ENCODE results near the gene SUPT3H. TPM values are rescaled to one million over a fixed set of nuclear protein-coding genes. Genes with fewer than 3 reads are reported as not detected.
"Not testable (repeated sequence)": the region's sequence is repeated elsewhere in the genome, so short reads cannot be mapped to it uniquely, and the experiment has no call there.

SUPT3H gene
- total RNA-seq, 8 experiments from 2014 or later, result 8.7 to 43.2 (median 20.5) TPM

DNA sequence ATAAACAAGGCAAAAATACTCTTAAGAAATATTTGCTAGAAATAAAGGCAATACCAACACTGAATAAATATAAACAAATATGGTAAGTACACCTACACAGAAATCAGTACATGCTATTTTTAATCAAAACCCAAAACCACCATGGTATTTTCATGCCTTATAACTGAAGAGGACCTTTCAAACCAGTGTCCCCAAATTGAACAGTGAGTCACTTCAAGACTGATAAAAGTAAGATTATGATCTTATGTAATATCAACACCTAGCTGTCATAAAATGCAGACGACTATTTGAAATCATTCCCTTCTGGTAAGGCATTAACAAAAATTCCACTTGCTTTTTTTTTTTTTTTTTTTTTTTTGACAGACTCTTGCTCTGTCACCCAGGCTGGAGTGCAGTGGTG lies 206.4 kb downstream of the SUPT3H start:
- Histone ChIP-seq H3K4me1 (replicated peaks in 1 of 2) (no peaks in the 10 kb centered on the region), H3K4me3 (no peak overlapping the region), H3K27ac (no peak overlapping the region)
- ATAC-seq (replicated peaks in 6 of 8), result no peak
- WGBS, 10 experiments, result 0 to 100% (median 100%) methylated on average over 1 of the region's 1 CpG; no CpG with 5 or more reads in 2 of the 10 experiments
- in situ Hi-C loops (cut with MboI; ENCODE audit: low pct_unique_long_range_greater_than_20kb in 2 of 9, low sequenced_read_pairs in 9 of 9, unreplicated experiment in 9 of 9), result no loop called here

DNA sequence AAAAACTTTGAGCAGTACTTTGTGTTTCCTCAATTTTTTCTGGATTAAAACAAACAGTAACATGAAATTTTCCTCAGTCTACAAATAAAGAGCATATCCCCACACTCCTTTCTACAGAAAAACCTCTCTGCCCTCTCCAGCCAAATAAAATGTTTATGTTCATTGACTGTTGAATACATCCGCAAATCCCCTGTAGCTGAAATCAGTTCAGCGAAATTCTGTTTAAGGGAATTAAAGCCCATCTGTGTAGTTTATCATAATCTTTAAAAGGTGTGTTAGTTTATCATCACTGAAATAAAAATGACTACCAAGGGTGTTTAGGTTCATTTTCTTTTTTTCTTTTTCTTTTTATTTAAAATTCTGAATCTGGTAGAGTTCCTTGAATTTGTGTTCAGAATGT lies 207.4 kb downstream of the SUPT3H start:
- no peak for ATAC-seq (replicated peaks in 6 of 8)
- no peaks in the 10 kb centered on the region for H3K4me1 ChIP-seq (replicated peaks in 1 of 2)
- in situ Hi-C loops (cut with MboI; ENCODE audit: low pct_unique_long_range_greater_than_20kb in 2 of 9, low sequenced_read_pairs in 9 of 9, unreplicated experiment in 9 of 9), result no loop called here
- H3K4me3 ChIP-seq, result no peak overlapping the region
- H3K27ac ChIP-seq, result no peak overlapping the region
- WGBS, 10 experiments, result 11 to 100% (median 91%) methylated on average over 1 to 2 of the region's 2 CpGs; no CpG with 5 or more reads in 2 of the 10 experiments

DNA sequence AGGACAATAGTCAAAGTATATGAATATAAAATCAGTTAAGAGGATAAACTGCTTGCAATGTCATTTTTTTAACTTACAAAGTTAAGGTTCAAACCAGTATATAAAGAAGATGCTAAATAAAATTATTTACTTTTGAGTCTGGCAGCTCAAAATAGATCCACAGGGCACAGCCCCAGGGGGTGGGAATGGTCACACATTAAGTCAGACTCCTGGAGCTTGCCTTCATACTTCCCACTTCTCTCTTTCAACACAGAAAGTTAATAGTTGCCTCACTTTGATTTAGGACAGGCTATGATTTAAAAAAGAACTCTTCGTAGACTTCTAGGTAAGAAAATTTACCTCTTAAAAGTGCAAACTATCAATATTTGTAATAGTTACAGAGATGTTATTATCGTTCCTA lies 207.9 kb downstream of the SUPT3H start:
- Histone ChIP-seq H3K4me3 (no peak overlapping the region), H3K4me1 (replicated peaks in 1 of 2) (no peaks in the 10 kb centered on the region), H3K27ac (no peak overlapping the region)
- WGBS, 10 experiments, result 30 to 86% (median 53%) methylated on average over 1 to 2 of the region's 2 CpGs; no CpG with 5 or more reads in 1 of the 10 experiments
- in situ Hi-C loops (cut with MboI; ENCODE audit: low pct_unique_long_range_greater_than_20kb in 2 of 9, low sequenced_read_pairs in 9 of 9, unreplicated experiment in 9 of 9), result no loop called here
- ATAC-seq (replicated peaks in 6 of 8), result peak in 1 of 8 experiments; percentile 32

DNA sequence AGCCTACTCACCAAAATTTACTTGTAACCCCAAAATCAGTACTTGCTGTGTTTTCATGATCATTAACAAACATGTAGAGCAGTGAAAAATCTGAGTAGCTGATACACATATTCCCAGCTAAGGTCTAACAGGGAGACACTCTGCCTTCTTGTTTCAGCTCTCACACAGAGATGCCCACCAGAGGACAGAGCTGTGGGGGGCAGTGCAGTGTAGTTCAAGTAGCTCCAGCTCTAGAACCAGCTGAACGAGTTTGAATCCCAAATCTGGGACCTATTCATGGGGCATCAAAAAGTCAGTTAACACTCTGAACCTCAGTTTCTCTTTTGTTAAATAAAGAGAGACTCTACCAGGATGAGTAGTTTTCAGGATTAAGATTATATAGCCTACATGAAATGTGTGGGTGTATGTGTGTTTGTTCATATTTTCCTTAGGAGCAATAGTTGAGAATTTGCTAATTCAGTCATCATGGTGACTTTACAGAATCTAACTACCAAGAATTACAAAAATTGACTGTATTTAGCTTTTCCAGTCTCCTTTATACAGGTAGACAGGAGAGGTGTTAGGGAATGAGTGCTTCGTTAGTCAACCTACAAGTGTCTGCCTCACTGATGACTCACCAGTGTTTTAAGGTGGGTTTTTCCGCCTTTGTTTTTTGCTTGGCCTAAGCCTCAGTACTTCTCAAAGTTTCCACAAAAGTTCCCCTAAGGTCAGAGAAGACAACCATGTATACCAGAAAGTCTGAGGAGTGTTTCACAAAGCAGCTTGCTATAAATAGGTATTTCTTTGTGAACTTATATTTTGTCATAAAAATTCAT lies 213.6 kb downstream of the SUPT3H start:
- Histone ChIP-seq H3K27ac (no peak overlapping the region), H3K4me1 (replicated peaks in 1 of 2) (no peaks in the 10 kb centered on the region), H3K4me3 (no peak overlapping the region)
- no peak for ATAC-seq (replicated peaks in 6 of 8)
- in situ Hi-C loops (cut with MboI; ENCODE audit: low pct_unique_long_range_greater_than_20kb in 2 of 9, low sequenced_read_pairs in 9 of 9, unreplicated experiment in 9 of 9), result no loop called here
- 73 to 100% (median 95%) methylated on average over 1 to 3 of the region's 3 CpGs; no CpG with 5 or more reads in 2 of the 10 experiments for WGBS, 10 experiments

DNA sequence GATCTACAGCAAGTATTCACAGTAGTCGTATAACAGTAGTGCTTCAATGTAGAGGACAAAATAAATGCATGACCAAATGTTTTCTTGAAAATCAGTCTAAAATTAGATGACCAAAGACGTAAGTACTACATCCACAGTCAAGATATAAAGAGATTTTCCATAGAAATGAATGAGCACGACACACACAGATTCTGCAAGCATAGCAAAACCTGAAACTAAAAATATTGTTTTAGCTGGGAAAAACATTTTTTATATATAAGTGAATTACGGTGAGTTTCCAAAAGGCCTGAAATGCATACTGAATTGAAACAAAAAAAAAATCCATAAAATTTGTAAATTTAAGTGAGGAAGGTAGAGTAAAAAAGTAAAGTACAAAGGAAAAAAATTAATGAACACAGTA lies 217.4 kb downstream of the SUPT3H start:
- WGBS, 10 experiments, result 91 to 100% (median 93%) methylated on average over 3 to 4 of the region's 4 CpGs
- in situ Hi-C loops (cut with MboI; ENCODE audit: low pct_unique_long_range_greater_than_20kb in 2 of 9, low sequenced_read_pairs in 9 of 9, unreplicated experiment in 9 of 9), result no loop called here
- no peak for ATAC-seq (replicated peaks in 6 of 8)

DNA sequence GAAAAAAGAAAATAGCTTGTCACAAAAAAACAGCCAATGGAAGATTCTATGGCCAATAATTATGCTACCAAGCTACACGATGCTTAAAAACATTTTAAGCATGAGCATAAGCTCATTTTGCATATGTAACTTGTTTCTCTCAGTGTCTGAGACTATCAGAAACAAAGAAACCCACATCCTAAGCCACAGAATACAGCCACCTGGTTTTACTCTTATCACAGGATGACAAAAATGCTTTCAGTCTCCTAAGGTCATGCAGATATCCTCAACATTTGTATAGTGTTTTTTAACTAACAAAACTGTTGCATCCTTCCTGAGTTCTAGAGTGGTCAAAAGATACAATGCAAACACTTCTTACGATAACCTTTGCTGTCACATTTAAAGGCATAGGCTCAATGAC lies 221.7 kb downstream of the SUPT3H start:
- Histone ChIP-seq H3K4me1 (replicated peaks in 1 of 2) (no peaks in the 10 kb centered on the region), H3K27ac (no peak overlapping the region), H3K4me3 (no peak overlapping the region)
- 35 to 100% (median 71%) methylated on average over 1 to 2 of the region's 2 CpGs for WGBS, 10 experiments
- in situ Hi-C loops (cut with MboI; ENCODE audit: low pct_unique_long_range_greater_than_20kb in 2 of 9, low sequenced_read_pairs in 9 of 9, unreplicated experiment in 9 of 9), result no loop called here
- no peak for ATAC-seq (replicated peaks in 6 of 8)

More for the DNA sequence above, 217.4 kb downstream of the SUPT3H start:
- Histone ChIP-seq H3K4me3 (no peak overlapping the region), H3K4me1 (replicated peaks in 1 of 2) (no peaks in the 10 kb centered on the region), H3K27ac (no peak overlapping the region)

DNA sequence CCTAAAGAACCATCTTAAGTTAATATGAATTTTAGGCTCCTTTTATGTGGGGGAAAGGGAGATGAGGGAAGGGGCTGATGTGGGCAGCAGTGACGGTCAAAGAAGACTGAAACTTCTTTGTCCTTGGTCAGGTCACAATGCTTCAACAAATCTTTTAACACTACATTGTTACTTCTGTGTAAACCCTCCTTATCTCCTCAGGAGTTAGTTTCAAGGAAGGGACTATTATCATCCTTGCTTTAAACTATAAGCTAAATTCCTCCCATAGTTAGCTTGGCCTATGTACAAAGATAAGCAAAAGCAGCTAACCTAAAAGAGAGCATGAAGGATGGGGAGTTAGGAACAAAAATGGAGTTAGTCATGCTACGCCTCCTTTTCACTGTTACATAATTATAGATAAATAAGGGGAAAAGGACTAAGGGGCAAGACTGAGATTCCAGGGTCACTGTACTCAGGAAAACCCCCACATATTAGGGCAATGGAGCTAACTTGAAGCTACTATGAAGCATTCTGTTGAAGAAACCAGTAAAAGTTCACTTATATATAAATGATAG lies 222.3 kb downstream of the SUPT3H start:
- Histone ChIP-seq H3K4me3 (no peak overlapping the region), H3K27ac (no peak overlapping the region), H3K4me1 (replicated peaks in 1 of 2) (no peaks in the 10 kb centered on the region)
- 90 to 100% (median 100%) methylated on average over 1 to 2 of the region's 2 CpGs; no CpG with 5 or more reads in 3 of the 10 experiments for WGBS, 10 experiments
- in situ Hi-C loops (cut with MboI; ENCODE audit: low pct_unique_long_range_greater_than_20kb in 2 of 9, low sequenced_read_pairs in 9 of 9, unreplicated experiment in 9 of 9), result no loop called here
- ATAC-seq (replicated peaks in 6 of 8), result no peak

DNA sequence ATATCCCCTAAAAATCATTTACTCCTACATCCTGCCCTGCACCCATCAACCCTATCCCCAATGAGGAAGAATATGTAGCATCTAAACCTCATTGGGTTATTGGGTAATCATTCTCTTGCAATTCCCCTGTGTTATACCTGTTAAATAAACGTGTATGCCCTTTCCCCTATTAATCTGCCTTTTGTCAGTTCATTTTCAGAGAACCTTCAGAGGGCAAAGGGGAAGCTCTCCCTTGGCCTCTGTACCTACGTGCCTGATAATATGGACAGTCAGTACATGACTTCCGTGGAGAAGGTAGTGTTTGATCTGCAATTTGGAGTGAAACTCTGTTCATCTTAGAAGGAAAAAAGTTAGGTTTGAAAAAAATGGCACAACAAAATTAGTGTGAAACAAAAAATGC lies 223.1 kb downstream of the SUPT3H start:
- Histone ChIP-seq H3K4me3 (no peak overlapping the region), H3K27ac (no peak overlapping the region), H3K4me1 (replicated peaks in 1 of 2) (no peaks in the 10 kb centered on the region)
- WGBS, 10 experiments, result 11 to 100% (median 86%) methylated on average over 1 to 3 of the region's 3 CpGs
- no peak for ATAC-seq (replicated peaks in 6 of 8)
- in situ Hi-C loops (cut with MboI; ENCODE audit: low pct_unique_long_range_greater_than_20kb in 2 of 9, low sequenced_read_pairs in 9 of 9, unreplicated experiment in 9 of 9), result no loop called here

DNA sequence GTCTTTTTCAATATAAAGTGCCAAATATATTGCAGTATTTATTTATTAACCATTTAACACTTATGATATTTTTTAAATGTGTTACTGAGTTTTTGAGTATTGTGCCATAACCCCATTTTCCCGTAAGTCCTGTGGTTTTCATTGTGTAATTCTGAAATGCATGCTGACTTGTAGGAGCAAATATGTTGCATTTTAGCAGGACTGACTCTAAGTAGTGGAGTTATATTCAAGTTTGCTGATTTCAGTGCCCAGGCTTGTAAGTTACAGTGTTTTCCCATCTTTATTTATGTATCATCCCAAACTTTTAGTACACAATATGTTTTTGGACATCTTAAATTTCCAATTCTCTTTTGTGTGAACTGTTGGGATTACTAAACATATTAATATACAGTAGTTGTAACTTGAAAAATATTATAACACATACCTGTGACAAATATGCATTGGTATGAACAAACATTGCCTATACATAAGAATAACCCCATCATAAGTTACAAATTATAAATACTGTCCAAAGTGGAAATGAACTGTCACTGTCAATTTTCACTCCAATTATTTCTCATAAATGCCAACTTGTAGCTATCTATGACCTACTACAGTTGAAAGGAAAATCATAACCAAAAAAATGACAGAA lies 228.9 kb downstream of the SUPT3H start:
- Histone ChIP-seq H3K27ac (no peak overlapping the region), H3K4me3 (no peak overlapping the region), H3K4me1 (replicated peaks in 1 of 2) (no peaks in the 10 kb centered on the region)
- in situ Hi-C loops (cut with MboI; ENCODE audit: low pct_unique_long_range_greater_than_20kb in 2 of 9, low sequenced_read_pairs in 9 of 9, unreplicated experiment in 9 of 9), result no loop called here
- peak in 2 of 8 experiments; percentile 41 to 62 for ATAC-seq (replicated peaks in 6 of 8)
- WGBS, 10 experiments, result 40 to 100% (median 100%) methylated on average over 1 of the region's 1 CpG; no CpG with 5 or more reads in 1 of the 10 experiments

DNA sequence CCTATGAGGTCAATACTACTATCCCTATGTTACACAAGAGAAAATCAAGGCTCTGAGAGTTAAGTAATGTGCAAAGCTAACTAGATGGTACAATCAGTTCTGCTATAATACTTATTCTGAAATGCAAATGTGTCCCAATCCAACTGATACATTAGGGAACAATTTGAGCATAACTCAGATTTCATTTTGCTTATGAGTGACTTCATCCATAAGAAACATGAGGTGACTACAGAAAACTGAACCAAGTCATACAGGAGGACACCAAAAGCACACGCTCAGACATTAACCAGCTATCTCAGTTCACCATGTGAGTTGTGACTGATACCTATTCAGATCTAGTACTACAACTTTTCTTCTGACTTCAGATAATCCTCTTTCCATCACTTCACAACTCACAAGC lies 229.5 kb downstream of the SUPT3H start:
- ATAC-seq (replicated peaks in 6 of 8), result peak in 2 of 8 experiments; percentile 33 to 50
- in situ Hi-C loops (cut with MboI; ENCODE audit: low pct_unique_long_range_greater_than_20kb in 2 of 9, low sequenced_read_pairs in 9 of 9, unreplicated experiment in 9 of 9), result no loop called here
- Histone ChIP-seq H3K27ac (no peak overlapping the region), H3K4me1 (replicated peaks in 1 of 2) (no peaks in the 10 kb centered on the region), H3K4me3 (no peak overlapping the region)
- WGBS, 10 experiments, result 89 to 100% (median 91%) methylated on average over 1 of the region's 1 CpG; no CpG with 5 or more reads in 6 of the 10 experiments

DNA sequence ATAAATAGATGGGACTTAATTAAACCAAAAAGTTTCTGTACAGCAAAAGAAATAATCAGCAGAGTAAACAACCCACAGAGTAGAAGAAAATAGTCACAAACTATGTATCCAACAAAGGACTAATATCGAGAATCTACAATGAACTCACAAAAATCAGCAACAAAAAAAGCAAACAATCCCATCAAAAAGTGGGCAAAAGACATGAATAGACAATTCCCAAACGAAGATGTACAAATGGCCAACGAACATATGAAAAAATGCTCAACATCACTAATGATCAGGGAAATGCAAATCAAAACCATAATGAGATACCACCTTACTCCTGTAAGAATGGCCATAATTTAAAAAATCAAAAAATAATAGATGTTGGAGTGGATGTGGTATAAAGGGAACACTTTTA lies 232.1 kb downstream of the SUPT3H start:
- in situ Hi-C loops (cut with MboI; ENCODE audit: low pct_unique_long_range_greater_than_20kb in 2 of 9, low sequenced_read_pairs in 9 of 9, unreplicated experiment in 9 of 9); H3K27ac ChIP-seq; ATAC-seq (replicated peaks in 6 of 8); H3K4me3 ChIP-seq; H3K4me1 ChIP-seq (replicated peaks in 1 of 2): not testable (repeated sequence)
- WGBS, 10 experiments, result 58 to 93% (median 89%) methylated on average over 2 to 3 of the region's 3 CpGs

DNA sequence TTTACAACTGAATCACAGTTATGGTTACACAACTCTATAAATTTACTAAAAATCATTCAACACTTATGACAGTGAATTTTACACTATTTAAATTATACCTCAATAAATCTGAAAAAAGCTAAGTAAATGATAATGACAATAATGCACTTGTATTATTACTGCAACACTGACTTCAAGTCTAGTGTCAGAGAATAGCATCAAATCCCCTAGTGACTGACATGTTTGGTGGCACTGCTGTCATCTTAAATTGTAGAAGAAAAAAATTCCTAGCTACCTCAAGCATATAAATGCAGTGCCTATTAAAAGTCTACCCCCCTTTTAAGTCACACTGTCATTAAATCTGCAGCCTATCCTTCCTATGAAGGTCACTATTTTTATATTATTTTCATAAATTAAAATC lies 239.0 kb downstream of the SUPT3H start:
- H3K4me3 ChIP-seq, result no peak overlapping the region
- ATAC-seq (replicated peaks in 6 of 8), result no peak
- in situ Hi-C loops (cut with MboI; ENCODE audit: low pct_unique_long_range_greater_than_20kb in 2 of 9, low sequenced_read_pairs in 9 of 9, unreplicated experiment in 9 of 9), result no loop called here
- no peaks in the 10 kb centered on the region for H3K4me1 ChIP-seq (replicated peaks in 1 of 2)
- H3K27ac ChIP-seq, result no peak overlapping the region

DNA sequence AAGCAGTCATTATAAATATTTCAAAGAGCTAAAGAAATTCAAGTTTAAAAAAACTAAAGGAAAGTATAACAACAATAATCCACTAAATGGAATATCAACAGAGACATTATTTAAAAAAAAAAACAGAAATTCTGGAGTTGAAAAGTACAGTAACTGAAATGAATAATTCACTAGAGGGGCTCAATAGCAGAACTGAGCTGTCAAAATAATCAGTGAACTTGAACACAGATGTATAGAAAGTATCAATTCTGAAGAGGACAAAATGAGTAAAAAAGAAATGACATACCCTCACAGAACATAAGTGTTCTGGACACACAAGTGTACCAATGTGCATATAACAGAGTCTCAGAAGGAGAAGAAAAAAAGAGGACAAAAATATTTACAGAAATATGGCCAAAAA lies 241.2 kb downstream of the SUPT3H start:
- in situ Hi-C loops (cut with MboI; ENCODE audit: low pct_unique_long_range_greater_than_20kb in 2 of 9, low sequenced_read_pairs in 9 of 9, unreplicated experiment in 9 of 9), result no loop called here
- Histone ChIP-seq H3K4me3 (no peak overlapping the region), H3K27ac (no peak overlapping the region), H3K4me1 (replicated peaks in 1 of 2) (no peaks in the 10 kb centered on the region)
- ATAC-seq (replicated peaks in 6 of 8), result no peak
